Brain pericyte (primary cell): ENCODE measurements around the gene TTYH3.

Experiments used
- DNase-seq: peaks from one replicate; pipeline ENCODE4 v3.0.0-alpha.2; 2012; ENCODE audit warnings: low read depth, low spot score

The TTYH3 gene

DNA sequence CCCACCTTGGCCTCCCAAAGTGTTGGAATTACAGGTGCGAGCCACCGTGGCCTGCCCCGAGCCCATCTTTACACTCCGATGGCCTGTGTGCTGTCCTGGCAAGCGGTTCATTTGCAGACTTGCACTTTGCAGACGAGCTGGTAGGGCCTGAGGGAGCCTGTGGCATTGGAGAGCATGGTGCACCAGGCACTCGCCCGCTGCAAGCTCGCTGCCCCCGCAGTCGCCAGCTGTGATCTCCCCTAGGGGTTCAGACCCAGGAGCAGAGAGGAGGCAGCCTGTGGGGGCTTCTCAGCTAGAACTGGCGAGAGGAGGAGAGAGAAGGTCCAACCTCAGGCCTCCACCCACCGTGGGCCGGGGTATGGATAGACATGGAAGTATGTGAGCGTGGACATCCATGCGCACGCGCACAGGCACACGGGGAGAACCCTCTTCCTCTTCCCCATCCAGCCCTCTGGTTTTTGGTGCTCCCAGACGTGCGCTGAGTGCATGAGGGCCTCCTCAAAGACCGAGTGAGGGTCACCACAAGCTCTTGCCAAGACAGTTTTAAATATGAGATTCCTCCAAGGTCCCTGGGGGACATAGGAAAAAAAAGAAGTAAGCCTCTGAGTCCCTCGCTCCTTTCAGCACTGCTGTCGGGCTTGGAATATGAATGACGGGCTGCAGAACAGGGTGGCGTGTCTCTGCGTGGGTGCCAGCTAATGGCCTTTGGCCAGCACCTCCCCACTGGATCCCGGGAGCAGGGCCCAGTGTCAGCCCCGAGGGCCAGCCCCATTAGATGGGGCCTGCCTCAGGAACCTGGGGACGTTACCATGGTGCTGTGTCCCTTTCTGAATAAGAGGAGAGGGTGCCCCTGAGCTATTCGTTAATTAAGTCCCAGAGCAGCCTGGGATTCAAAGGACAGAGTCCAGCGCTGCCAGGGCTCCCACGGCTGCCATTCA lies 15.1 kb upstream of the TTYH3 start:
- no peak for DNase-seq

- DNase-seq = no peak
These were observed 14.4 kb upstream of the TTYH3 start for GRCh38 chr7:2617325-2617905.

GRCh38 chr7:2619116-2619515 lies 12.7 kb upstream of the TTYH3 start:
- DNase-seq = no peak

DNA sequence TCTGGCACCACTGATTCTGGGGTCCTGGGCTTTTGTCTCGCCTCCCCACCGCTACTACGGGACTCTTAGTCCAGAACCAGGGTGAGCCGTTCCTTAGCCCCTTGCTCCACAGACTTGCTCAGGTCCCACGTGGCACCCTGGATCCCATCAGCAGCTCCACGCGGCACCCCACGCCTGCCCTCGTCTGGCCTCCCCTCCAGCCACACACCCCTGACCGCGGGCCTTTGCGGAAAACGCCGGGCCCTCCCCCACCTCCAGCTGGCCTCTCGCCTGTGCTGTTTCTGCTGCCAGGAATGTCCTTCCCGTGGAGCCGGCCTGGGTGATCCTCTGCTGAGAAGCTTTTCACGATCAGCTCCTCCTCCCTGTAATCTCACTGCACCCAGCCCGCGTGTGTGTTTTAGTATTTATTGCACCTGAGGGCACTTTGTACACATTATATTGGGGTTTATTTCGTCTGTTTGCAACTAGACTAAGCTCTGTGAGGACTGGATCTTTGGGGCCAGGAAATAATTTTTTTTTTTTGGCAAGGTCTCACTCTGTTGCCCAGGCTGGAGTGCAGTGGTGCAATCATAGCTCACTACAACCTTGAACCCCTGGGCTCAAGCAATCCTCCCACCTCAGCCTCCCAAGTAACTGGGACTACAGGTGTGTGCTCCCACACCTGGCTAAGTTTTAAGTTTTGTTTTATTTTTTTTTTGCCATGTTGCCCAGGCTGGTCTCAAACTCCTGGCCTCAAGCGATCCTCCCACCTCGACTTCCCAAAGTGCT lies 10.5 kb upstream of the TTYH3 start:
- no peak for DNase-seq

- DNase-seq = no peak
These were observed 9.7 kb upstream of the TTYH3 start for GRCh38 chr7:2621948-2622640.

- DNase-seq = no peak
These were observed 8.7 kb upstream of the TTYH3 start for GRCh38 chr7:2622869-2623697.

DNA sequence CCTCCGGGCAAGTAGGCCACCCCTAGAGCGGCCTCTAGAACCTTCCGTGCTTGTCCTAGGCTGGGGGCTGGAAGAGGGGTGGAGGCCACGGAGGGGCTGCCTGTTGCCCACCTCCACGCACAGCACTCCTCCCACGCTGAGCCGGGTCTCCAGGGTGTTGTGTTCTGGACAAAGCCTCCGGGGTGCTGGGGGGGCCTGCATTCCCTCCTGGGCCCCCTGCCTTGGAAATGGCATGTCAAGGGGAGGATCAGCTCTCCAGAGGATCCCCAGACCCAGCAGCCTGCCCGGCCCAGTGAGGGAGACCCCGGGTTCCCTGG lies 8.1 kb upstream of the TTYH3 start:
- no peak for DNase-seq

GRCh38 chr7:2624293-2624886 lies 7.4 kb upstream of the TTYH3 start:
- no peak for DNase-seq

GRCh38 chr7:2626498-2627117 lies 5.2 kb upstream of the TTYH3 start:
- no peak for DNase-seq

DNA sequence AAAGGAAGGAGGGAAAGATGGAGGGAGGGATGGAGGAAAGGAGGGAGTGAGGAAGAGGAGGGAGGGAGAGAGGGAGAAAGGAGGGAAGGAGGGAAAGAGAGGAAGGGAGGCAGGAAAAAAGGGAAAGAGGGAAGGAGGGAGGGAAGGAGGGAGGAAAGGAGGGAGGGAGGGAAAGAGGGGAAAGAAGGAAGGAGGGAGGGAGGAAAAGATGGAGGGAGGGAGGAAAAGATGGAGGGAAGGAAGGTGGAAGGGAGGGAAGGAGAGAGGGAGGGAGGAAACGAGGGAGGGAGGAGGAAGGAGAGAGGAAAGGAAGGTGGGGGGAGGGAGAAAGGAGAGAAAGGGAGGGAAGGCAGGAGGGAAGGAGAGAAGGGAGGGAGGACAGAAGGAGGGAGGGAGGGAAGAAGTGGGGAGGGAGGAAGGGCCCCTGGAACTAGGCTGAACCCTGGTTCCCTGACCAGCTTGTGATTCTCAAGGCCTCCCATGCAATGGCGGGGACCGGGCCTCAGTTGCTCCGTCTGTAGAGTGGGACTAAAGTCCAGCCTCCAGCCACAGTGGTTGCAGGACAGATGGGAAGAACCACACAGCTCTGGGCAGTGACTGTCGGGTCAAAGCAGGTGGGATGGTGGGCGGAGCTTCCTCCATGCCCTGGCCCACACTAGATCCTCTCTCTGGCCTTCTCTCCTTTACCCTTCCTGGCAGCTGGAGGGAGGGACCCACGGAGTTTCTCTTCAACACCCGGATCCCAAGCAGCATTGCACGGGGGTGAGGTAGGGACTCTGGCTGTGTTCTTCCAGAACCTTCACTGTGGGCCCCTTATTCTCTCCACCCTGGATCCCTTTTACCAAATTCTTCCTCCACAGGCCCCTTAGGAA lies 4.3 kb upstream of the TTYH3 start:
- DNase-seq = no peak

GRCh38 chr7:2628130-2628482 lies 3.7 kb upstream of the TTYH3 start:
- no peak for DNase-seq

GRCh38 chr7:2628891-2629290 lies 2.9 kb upstream of the TTYH3 start:
- no peak for DNase-seq

DNA sequence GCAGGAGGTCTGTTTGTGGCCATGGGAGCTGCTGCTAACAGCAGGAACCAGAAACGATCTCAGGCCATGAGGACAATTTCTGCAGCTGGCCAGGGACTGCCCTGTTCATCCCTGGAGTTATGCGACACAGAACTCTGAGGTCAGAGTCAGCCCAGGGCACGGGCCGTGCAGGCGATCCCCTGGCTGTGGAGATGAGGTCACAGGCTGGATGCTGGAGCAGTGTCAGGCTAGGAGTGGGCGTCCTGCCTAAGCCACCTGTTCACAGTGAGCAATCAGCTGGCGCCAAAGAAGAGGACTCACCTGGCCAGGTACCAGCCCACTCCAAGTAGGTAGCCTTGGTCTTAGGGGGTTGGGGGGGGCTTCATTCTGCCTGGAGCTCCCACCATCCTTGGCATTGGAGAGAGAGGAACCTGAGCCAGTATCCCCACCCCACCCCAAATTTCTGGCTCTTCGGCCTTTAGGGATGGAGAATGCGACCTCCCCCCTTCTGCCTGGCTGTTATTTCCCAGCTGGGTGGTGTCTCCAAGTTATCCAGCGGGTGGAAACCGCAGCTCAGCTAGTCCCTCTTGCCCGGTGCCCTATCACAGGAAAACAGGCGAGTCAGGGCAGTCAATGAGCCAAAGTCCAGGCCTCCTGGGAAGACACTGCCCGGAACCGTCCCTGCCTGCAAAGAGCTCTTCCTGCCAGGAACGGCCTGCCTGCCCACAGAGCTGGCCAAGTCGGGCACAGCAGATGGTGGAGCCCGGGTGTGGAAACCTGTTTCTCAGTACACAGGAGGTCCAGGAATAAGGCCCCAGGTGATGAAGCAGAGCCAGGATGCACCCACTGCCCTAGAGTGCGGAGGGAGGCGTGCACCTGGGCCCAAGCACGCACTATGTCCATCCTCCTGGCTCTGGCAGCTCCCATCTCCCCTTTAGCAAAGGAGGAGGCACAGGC lies 1.8 kb upstream of the TTYH3 start:
- DNase-seq = no peak

- no peak for DNase-seq
These were observed 1.1 kb downstream of the TTYH3 start for GRCh38 chr7:2632733-2633537.

- DNase-seq = peak; percentile 78
These were observed 1.9 kb downstream of the TTYH3 start for GRCh38 chr7:2633538-2634266.

GRCh38 chr7:2634267-2635145 lies 2.7 kb downstream of the TTYH3 start:
- DNase-seq = no peak
